Stimulated activated CD8-positive, alpha-beta memory T cell treated with anti-CD3 and anti-CD28 coated beads, Interleukin-15, amount 100 ng/mL, for 24 hours (primary cell): ENCODE data around the gene NUP62.

Source experiments
- DNase-seq: peaks from one replicate; pipeline ENCODE4 v3.0.0-alpha.2; 2020; ENCODE audit warnings: low read depth

NUP62 gene

DNA sequence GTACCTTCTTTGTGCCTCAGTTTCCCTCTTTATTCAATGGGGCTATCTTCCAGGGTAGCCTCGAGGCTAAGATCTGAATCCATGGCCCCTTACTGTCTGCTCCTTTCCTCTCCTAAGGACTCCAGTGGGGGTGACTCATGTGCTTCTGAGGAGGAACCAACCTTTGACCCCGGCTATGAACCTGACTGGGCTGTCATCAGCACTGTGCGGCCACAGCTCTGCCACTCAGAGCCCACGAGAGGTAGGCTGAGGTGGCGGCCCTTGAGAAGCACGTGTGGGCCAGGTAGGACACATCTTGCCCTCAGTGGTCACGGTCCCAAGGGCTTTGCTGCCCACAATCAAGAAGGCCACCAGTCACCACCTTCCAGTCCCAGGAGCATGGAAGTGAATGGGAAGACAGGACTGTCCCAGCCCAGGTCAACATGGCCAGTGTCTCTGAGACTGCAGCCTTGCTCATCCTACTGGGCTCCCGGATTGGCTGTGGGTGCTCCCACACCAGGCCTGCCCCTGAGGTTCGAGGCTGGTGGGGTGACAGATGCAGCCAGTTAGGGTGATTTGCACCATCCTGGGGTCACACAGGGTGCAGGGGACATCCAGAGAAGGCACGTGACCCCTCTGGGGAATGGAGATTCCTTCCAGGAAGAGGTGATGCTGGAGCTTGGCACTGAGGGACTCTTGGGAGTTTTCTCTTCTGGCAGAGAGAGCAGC is 49.0 kb downstream of the NUP62 start:
- no peak for DNase-seq

DNA sequence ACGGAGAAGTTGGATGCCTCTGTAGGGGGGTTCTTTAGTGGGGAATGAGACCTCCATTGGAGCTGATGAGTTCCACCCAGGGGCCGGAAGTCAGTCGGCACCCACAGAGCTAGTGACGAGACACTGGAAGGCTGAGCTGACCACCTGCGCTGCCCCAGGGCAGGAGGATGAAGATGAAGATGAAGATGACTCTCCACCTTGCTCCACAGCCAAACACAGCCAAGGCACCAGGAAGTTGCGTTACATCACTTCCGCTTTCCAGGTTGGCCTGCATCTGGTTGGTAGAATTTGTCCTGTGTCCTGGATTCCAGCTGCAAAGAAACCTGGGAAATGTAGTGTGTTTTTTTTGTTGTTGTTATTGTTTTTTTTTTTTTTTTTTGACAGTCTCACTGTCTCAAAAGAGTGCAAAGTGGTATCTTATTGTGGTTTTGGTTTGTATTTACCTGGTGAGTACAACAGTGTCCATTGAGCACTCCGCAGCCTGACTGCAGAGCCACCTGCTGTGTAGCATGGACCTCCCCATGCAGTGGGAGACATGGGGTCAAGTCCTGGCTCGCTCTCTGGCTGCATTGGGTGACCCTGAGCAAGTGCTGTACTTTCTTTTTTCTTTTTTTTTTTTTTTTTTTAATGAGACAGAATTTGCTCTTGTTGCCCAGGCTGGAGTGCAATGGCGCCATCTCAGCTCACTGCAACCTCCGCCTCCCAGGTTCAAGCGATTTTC is 49.9 kb downstream of the NUP62 start:
- no peak for DNase-seq

DNA sequence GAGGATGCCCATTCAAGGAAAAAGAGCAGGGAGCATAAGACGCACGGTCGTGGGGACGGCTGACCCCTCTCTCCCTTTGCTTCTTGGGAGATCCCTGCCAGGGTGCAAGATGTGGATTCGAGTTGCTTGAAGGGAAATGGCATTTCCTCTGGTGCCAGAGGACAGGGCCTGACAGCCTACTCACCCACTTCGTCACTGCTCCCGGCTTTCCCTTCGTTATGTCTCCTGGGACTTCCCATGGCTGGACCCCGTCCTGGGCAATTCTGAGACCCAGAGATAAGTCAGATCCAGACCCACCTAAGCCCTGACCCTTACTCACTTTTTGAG is 50.6 kb downstream of the NUP62 start:
- DNase-seq: no peak

DNA sequence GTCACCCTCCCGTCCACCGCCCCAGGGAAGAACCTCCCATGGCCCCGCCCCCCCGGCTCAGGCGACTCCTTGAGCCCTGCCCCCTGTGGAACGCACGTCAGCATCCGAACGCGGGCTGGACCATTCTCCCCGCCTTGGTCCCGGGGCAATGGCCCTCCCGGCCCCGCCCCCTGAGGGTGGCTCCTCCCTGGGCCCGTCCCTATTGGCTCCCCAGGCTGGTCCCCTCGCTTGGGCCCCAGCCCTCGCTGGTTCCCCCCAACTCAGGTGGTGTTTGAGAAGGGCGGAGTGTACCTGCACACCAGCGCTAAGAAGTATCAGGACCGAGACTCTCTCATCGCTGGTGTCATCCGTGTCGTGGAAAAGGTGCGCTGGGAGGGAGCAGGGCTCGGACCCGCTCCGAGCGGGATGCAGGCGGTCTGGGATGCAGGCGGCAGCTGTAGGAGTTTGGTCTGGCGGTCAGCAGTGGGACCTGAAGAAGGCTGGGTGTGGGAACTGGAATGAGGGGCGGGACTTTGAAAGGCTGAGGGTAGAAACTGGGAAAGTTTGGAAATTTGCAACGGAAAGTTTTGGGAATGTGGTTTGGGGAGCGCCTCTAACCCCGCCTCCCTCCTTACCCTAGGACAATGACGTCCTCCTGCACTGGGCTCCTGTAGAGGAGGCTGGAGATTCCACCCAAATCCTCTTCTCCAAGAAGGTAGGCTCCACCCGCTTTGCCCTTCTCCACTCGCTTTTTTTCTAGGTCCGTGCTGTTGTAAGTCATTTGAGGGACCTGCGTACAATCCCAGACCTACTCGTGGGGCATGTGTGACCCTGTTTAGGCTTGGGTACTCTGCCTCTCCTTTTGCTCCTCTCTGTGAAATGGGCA is 51.2 kb downstream of the NUP62 start:
- DNase-seq: peak; percentile 93

DNA sequence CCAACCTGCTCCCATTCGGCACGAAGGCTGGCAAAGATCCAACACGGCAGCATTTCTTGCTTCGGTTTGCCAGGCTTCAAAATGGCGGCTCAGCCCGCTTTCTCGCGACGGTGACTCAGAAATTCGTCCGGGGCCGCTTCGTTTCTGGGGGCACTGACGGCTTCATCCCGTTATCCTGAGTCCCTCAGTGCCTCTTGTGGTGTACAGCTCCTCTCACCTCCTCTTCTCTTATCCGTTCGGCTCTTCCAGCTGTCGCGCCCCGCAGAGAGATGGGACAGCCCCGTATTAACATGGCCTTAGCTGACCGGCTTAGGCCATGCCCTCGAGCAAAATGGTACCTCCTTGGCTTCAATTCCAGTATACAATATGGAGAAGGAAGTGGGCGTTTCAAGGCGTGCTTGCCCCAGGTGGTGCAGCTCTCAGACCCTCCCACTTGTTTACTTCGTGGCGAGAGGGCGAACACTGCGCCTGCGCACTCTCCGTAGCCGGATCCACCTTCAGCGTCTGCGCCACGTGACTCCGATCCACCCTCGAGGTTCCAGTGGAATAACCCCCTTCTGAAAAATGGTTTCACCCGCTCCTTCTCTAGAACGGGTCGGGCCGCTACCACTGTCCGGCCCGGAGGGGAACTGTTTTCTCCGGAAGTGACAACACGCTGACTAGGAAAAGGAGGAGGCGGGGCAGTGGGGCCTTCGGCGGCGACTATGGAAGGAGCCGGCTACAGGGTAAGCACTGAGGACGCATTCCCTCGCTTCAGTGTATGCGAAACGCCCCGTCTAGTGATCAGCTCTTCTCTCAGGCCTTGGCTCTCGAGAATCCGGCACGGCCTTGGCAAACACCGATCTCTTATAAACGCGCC is 52.1 kb downstream of the NUP62 start, which contains the start of the genes AKT1S1 and TBC1D17:
AKT1S1 (minus strand) TSS at position 336 of the 859 bp plus-strand sequence. CDS start 4,060 bp downstream, outside the sequence.
TBC1D17 (plus strand) TSS at position 683 of the 859 bp plus-strand sequence; CDS start at position 705, 22 bp downstream.
- peak; percentile 88 for DNase-seq

DNA sequence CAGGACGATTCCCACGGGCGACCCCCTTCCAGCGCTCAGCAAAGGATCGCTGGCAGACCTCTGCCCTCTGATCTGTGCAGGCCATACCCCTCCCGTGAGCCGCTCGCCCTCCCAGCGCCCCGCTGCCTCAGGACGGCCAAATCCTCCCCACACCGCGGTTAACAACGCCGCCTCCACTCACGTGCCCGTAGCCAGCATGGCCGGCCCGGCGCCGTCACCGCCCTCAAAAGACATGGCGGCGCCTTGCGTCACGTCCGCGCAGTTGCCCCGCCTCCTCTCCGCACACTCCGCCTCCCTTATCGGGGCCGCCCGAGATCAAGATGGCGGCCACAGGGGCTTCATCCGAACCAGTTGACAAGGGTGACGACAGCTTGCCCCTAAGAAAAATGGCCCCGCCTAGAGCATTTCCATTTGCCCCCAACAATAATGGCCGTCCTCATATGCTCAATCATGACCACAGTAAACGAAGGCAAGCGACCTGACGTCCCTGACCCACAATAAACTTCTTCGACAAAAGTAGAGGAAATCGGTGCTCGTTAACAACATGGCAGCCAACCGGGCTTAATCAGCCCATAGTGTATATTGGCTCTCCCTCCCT is 52.8 kb downstream of the NUP62 start:
- peak; percentile 83 for DNase-seq

DNA sequence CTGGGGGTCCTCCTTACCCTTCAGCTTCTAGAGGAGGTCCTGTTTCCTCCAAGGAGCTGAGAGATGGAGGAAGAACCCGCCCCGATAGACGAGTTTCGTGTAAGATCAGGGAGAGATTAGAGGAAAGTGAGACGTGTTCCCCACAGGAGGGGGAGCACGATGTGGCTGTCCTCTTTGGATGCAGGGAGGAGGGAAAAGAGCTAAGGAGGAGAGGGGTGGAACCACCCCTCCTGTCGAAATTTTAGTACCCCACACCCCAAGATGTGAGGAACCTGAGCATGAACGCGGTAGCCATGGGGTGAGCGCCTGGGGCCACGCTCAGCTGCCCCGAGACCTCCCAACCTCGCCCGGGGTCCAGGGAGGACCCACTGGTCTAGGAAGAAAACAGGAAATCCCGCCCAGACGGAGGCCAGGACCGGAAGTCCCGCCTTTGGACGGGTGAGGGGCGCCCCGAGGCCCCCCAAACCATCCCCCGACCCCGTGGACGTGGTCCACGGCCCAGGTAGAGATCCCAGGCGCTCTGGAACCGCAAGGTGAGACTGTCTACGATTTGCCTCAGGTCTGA is 53.4 kb downstream of the NUP62 start:
- no peak for DNase-seq

DNA sequence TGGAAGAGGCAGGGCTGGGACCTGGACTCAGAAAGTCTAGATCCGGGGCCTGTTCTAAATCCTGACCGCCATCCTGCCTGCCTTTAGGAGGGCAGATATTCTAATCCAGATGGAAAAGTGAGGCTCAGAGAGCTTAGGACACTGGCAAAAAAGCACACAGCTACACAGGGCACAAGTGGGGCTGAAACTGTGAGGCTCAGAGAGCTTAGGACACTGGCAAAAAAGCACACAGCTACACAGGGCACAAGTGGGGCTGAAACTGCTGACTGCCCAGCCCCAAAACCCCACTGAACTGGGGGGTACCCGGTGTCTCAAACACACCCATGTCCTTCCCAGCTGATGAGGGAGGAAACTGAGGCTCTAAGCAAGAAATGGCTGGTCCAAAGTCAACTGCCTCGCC is 54.1 kb downstream of the NUP62 start:
- no peak for DNase-seq

DNA sequence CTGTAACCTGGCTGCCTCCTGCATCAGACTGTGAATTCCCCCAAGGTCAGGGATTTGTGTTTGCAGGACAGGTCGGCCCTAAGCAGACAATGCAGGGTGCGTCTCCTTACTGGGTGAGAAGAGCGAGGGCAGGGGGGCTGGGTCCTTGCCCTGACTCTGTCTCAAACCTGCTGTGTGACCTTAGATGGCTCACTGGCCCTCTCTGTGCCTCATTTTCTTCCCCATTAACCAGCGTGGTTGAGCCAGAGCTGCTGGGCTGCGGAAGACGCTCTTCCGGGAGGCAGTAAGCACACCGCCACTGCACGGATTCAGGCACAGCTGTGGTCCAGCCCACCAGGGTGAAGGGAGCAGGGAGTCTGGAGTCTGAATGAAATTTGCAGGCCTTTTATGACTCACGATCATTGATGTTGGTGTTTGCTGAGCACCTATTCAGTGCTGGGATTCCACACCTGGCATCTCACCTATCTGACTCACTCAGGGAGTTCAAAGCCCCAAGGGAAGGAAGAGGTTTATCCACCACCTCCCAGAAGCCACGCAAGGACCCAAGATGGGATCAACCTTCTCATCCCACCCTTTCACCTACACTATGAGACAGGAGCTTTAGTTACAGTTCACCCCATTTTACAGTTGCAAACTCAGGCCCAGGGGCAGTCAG is 54.7 kb downstream of the NUP62 start:
- DNase-seq: no peak

DNA sequence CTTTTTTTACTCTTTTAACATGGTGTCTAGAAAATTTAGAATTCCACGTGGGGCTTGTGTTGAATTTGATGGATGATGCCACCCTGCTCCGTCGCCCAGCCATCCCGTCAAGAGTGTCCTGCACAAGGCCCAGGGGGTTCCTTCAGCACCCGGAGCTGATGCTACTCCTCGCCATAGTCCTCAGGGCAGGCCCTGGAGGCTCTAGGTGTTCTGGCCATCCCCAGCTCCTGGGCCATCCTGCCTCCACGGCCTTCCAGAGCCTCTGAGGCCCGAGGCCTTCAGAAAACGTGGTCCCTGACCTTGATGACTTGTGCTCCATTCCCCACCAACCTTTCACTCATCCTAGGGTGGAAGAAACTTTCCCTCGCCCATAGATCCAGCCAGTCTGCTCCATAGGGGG is 55.5 kb downstream of the NUP62 start:
- DNase-seq: no peak

DNA sequence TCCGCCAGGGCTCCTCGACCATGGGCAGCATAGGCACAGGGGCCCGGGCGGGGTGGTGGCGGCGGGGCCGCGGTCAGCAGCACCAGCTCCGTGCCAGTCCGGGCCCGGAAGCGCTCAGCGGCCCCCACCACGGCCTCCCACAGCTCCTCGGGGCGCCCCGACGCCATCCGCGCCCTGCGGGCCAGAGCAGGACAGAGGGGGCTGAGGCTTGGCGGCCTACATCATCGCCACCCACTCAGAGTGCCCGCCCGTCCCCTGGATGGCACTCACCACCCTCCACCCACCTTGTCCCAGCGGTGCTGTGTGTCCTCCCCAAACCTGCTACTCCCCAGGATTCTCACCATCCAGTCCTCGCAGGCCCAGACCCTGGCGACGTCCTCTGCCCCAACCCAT is 56.2 kb downstream of the NUP62 start:
- no peak for DNase-seq

DNA sequence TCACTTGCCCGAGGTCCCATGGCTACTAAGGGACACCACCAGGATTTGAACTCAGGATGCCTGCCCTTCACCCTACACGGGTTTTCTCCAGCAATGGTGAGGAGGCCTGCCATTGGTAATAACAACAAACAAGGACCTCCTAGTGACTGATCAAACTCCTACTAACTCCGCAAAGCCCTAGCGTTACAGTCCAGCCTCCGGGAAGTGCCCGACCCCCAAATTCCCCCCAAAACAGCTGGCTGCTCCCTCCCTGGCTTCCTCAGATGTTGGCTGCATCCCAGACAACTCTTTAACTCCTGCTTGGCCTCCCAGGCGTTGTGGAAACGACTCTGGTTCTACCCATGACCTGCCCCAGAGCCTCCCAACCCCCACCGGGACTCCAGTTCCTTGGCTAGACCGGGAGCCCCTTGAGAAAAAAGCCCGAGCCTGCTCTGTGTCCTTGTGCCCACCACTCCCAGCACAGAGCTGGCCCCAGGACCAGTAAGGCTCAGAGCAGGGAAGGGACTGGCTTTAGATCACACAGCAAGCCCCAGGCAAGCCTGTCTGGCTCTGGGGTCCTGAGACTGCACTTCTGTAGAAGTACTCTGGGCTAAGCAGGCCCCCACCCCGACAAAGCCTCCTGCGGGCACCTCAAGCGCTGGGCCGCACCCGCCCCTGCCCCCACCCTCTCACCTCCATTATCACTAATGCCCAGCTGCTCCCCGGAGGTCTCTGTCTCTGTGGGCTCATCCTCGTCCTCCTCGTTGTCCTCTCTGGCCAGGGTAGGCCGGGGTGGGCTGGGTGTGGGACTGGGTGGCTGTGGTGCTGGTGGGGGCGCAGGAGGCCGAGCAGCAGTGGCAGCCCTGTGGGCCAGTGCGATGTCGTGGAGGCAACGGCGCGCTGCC is 56.8 kb downstream of the NUP62 start:
- no peak for DNase-seq

DNA sequence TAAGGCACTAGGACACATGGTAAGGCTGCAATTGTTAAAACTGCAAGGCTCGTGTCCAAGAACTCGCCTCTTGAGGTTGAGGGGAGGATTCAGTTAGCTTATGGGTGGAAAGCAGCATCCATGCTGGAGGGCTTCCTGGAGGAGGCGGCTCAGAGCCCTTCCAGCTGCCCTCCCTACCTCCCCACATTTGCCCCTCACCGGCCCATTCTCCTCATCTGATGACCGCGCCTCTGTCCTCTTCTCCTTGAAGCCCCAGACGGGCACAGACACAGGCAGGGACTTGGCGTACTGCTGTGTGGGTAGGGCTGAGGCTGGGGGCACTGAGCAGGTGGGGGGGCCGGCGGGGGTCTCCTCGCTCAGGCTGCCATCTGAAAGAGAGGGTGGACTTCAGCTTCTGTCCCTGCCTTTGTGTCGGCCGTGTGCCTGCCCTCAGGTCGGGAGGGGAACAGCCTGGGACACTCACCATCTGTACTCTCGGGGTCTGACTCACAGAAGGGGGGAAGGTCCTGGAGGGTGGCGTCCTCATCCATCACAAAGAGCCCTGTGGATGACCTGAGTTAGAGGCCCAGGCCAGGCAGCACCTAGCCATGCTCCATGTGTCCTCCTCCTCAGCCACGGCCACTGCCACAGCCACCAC is 57.8 kb downstream of the NUP62 start:
- DNase-seq: no peak

DNA sequence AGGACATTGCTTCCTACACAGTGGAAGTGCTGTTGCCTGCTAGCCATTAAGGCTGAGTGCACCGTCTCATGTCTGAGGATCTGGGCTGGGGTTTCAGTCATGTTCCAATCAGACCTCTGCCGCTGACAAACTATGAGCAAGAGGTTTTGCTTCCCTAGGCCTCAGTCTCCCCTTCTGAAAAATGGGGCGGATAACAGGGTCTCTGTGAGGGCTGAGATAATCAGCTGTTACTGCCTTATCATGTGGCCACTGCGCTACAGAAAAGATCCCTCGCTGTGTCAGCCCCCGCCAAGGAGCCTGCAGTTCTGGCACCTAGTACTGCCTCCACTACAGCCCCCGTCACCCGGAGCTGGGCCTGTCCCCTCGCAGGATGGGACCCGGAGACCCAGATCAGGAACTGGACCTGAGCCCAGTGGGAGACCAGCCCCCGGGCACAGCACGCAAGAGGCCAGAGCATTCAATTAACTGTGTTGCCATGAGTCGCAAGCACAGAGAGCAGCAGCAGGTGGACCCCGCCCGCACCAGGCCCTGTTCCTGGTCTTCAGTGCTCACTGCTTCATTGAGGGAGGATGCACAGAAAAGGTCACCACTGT is 58.9 kb downstream of the NUP62 start:
- DNase-seq: no peak

DNA sequence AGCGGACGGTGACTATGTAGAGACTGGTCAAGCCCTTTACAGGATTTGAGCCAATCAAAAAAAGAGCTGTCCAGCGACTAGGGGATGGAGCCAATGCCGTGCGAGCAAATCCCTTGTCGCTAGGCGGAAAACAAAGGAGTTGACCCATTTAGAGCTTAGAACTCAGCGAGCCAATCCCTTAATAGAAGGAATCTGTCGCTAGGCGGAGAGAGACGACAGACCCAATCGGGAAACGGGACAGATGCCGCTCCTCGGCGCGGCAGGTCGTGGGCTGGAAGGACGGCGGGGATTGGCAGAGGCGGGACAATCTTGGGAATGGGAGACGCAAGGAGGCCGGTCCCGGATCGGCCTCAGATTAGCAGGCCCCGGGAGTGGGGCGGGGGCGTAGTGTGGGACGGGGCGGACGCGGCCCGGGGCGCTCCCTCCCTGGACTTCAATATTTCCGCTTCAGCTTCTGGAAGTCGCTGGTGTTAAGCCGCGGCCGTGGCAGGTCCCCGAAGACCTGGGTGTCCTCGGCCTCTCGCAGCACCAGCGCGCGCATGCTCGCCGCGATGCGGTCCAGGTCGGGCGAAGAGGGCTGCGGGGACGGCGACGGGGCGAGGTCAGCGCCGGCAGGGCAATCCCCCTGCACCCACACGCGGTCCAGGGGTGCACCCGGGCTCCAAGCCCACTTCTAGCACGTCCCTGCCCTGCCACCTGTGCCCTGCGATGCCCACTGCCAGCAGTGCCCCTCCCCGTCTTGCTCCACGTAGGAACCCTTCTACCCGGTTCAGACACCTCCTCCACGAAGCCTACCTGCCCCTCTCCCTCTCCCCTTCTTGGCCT is 59.6 kb downstream of the NUP62 start:
- peak; percentile 68 for DNase-seq

DNA sequence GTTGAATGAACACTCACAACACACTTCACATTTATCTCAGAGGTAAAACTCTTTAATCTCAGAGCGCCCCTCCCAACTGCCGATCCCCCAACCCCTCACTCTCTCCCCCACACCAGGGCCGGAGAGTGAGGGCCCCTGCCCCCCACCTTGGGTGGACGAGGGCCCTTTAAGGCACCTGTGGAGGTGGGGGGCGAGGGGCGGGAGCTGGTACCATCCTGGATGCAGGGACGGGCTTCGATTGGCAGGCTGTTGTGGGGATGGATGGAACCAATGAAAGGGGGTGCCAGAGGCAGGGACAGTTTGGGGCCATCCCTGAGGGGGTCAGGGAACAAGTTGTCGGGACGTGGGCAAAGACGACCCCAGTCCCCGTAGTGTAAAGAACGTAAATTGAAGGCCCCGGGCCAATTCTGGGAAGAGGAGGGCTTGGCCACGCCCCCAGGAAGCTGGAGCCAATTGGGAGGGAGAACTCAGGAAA is 60.3 kb downstream of the NUP62 start:
- DNase-seq: no peak
